ENCODE data around the gene KRTAP1-1.

DNA sequence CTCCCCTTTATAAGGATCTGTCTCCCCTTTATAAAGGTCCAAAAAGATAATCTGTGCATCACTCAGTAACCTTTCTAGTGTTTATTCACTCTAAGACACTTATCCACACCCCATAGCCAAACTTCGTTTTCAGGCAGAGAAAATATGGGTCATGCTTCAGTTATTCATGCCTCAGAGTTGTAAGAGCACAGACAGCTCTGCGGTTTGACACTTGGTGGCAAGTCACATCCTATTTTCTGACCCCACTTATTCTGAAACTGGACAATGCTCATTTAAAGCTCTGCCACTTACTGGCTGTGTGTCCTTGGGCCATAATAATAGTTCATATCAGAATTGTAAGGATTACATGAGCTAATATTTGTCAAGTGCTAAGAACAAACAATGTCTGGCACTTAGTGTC lies 7.9 kb upstream of the KRTAP1-1 start:
- no peak for TF ChIP-seq EZH2 (IDR thresholded peaks at IDR 0.05; ENCODE audit: borderline replicate concordance, low read length)
- TF ChIP-seq, protein P1, sequence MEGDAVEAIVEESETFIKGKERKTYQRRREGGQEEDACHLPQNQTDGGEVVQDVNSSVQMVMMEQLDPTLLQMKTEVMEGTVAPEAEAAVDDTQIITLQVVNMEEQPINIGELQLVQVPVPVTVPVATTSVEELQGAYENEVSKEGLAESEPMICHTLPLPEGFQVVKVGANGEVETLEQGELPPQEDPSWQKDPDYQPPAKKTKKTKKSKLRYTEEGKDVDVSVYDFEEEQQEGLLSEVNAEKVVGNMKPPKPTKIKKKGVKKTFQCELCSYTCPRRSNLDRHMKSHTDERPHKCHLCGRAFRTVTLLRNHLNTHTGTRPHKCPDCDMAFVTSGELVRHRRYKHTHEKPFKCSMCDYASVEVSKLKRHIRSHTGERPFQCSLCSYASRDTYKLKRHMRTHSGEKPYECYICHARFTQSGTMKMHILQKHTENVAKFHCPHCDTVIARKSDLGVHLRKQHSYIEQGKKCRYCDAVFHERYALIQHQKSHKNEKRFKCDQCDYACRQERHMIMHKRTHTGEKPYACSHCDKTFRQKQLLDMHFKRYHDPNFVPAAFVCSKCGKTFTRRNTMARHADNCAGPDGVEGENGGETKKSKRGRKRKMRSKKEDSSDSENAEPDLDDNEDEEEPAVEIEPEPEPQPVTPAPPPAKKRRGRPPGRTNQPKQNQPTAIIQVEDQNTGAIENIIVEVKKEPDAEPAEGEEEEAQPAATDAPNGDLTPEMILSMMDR (conservative IDR thresholded peaks at IDR 0.05 in 1 of 2, IDR thresholded peaks at IDR 0.05 in 1 of 2; ENCODE audit: extremely low read depth in 1 of 2, insufficient read depth in 1 of 2, low read depth in 1 of 2, low read length in 2 of 2) = no peak

All from mammary epithelial cell (primary cell).